Right renal pelvis (tissue), 4 donors: ENCODE data around the gene P2RY6. TPM values are rescaled to one million over a fixed set of nuclear protein-coding genes. Genes with fewer than 3 reads are reported as not detected.
"Not testable (repeated sequence)": the region's sequence is repeated elsewhere in the genome, so short reads cannot be mapped to it uniquely, and the experiment has no call there.

ENCODE experiments used
- DNase-seq, 4 donors: peaks; one replicate each; pipeline ENCODE4 v3.0.0-alpha.2; 2013; ENCODE audit warnings: low read depth in 4 of 4, low spot score in 3 of 4, missing footprints in 1 of 4
- polyA plus RNA-seq, 4 donors: library from polyadenylated mRNA; unstranded; fragments of 120-200 nt; gene quantifications; one replicate each; pipeline ENCODE4 v1.2.1, GENCODE V29; 2013; ENCODE audit not compliant: insufficient read length in 4 of 4

The P2RY6 gene
- polyA plus RNA-seq, 4 donors = 1.1 to 1.3 (median 1.1) TPM

DNA sequence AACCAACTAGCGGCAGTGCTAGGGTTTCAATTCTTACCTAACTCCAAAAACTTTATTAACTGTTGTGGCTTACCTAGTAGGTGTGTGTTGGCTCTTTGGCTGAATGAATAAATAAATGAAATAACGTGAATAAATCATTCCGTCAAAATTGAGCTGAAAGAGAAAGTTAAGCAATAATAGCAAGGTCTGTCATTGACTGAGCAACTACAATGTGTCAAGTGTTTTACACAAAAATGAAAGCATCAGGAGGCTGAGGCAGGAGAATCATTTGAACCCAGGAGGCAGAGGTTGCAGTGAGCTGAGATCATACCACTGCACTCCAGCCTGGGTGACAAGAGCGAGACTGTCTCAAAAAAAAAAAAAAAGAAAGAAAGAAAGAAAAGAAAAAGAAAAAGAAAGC, 2.1 kb downstream of the P2RY6 start:
- not testable (repeated sequence) for DNase-seq

GRCh38 chr11:73274722-73275380, 2.7 kb downstream of the P2RY6 start:
- no peak for DNase-seq

DNA sequence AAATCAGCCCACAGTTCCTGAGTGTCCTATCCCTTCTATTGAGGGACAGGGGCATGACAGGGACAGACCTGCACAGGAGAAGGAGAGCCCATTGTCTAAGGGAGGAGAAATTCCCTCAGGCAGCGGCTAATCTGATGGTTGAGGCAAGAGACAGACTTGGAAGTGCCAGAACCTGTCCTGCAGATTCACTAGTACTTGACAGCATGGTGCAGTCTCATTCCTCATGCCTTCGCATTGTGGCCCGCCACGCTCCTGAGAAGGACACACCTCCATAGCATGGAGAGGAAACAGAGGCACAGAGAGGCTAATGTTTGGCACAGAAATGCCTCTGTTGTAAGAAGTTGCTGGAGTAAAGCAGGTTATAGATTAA, 3.2 kb downstream of the P2RY6 start:
- no peak for DNase-seq

- DNase-seq = no peak
Observed at GRCh38 chr11:73277467-73277866, 5.3 kb downstream of the P2RY6 start.

GRCh38 chr11:73280626-73281025, 8.5 kb downstream of the P2RY6 start:
- DNase-seq = no peak

GRCh38 chr11:73281201-73281741, 9.1 kb downstream of the P2RY6 start:
- DNase-seq = no peak

DNA sequence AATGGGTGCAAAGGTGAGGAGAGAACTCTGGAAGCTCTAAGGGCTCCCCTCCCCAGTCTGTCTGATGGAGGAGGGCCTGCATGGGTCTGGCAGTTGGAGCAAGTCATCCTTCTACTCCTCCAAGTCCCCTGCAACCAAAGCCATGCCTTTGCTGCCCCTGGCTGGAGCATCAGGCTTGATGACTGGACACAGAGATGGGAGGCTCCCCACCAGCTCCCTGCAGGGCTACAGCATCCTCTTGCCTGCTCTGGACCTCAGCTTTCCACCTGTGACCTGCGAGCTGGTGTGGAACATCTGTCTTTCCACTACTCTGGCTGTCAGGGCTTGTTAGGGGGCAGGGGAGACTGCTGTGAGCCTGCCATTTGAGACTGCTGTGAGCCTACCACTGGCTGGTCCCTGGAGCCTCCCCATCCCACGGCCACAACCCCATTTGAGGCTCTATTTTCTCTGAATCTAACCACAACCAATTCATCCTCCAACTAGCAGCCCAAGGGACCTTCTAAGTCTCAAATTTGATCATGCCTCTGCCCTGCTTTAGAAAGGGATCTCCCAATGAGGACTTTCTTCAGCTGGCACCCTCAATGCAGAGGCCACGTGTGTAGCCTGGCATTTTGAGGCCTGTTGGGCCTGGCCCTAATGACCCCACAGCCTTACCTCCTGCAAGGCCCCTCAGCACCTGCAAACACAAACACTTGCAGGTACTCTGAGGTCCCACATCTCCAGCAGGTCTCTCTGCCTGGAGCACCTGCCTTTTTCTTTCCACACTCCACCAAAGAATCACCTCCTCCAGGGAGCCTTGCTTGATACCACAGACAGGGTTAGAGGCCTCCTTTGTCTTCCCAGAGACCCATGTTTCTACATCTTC, 9.9 kb downstream of the P2RY6 start:
- no peak for DNase-seq

DNA sequence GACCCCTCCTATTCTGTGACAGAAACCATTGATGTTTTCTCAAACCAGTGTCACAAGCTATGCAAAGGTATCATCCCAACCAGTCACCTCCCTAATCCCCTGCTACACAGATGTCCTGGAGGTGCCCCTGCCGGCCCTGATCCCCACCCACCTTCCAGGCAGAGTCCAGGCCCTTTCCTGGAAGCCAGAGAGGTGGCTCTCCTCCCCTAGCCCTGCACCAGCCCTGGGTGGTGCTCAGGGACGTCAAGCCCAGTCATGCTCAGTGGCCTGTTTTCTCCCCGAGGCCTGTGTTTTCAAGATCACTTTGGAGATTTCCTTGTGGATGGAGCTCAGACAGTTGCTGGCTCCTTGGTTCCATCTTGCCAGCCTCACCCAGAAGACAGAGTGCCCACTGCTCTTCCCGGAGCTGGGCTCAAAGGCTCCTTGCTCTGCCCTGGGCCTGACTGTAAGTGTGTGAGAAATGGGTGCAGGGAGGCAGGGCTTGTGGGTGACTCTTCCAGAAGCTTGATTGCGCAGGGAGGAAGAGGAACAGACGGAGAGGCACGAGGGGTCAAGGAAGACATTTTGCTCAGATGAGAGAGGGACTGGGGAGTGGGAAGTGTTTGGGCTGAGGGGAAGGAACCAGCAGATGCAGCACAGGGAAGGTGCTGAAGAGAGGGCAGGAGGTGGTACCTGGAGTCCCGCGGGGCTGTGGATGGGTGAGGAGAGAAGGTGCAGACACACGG, 11.3 kb downstream of the P2RY6 start:
- DNase-seq = no peak

DNA sequence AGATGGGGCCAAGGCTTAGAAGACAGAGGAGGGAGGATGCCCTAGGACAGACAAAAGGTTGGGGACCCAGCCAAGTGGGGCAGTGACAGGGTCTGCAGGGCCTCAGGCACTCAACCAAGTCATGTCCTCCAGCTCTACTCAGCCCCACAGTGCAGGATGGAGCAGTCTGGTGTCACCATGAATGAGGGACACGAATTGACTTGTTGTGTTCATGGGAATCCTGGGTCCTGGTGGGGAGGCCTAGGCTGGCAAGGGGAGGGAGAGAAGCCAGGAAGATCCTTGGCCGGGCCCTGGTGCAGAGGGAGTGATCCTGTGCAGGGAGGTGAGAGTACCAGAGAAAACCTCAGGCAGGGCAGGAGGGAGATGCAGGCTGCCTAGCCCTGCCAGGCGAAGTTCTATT, 12.0 kb downstream of the P2RY6 start:
- DNase-seq = no peak

GRCh38 chr11:73285721-73286120, 13.6 kb downstream of the P2RY6 start:
- no peak for DNase-seq

- DNase-seq = no peak
Observed at GRCh38 chr11:73286240-73286810, 14.2 kb downstream of the P2RY6 start.

- DNase-seq = no peak
Observed at GRCh38 chr11:73287400-73288101, 15.4 kb downstream of the P2RY6 start.

GRCh38 chr11:73288192-73288872, 16.2 kb downstream of the P2RY6 start:
- DNase-seq = no peak

DNA sequence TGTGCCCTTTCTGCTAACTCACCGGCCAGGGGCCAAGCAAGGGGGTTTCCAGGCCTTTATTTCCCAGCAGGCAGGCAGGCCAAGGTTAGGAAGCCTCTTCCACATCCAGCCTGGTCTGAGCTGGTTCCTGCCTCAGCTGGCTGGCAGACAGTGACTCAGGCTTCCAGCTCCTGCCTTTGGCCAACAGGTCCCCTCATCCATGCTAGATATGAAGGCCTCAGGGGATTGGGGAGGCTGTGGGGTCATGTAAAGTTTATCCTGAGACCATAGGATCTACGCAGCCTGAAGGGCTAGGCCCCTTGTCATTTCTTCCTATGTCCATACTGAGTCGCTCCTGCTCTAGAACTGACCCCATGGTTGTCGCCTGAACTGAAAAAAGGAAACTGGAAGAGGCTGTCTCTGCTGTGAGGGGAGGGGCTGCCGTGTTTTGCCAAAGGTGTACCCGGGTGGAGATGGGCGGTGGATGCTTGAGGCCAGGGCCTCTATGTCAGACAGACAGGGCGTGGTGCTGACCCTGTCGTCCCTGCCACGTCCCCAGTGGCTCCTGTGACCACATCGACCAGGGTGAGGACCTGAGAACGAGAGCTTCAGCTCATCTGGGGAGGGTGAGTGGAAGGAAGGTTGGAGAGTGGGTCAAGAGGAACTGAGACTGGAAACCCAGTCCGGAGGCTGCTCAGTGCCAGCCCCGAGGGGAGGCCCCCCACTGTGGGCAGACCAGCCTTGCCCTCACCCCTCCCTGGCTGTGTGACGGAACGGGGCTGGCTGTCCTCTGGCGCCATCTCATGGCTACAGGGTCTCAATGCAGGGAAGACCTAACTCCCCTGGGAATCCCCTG, 17.0 kb downstream of the P2RY6 start:
- DNase-seq = peak in 3 of 4 donors; percentile 47 to 48 (median 47)

DNA sequence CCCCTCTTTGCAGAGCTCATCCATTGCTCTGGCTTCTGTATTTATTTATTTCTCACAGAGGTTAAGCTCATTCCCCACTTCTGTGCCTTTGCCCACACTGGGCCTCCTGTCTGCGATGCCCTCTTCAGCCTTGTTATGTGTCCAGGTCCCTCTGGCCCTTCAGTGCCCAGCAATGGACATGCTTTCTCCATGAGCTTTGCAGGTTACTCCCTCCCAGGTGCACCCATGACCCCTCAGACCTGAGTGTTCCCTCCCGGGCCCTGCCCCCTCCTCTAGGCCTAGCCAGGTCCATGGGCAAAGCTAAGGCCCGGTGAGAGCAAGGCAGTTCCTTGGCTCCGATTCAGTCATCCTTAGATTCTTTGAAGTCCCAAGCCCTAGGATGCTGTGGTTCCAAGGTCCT, 18.4 kb downstream of the P2RY6 start:
- DNase-seq = no peak

- DNase-seq = no peak
Observed at GRCh38 chr11:73291196-73291595, 19.1 kb downstream of the P2RY6 start.

- DNase-seq = no peak
Observed at GRCh38 chr11:73291781-73292524, 19.8 kb downstream of the P2RY6 start.

GRCh38 chr11:73292525-73292894, 20.4 kb downstream of the P2RY6 start:
- DNase-seq = no peak
